Endodermal cell (in vitro differentiated cells): ENCODE results near the gene ANKRD9. TPM values are rescaled to one million over a fixed set of nuclear protein-coding genes. Genes with fewer than 3 reads are reported as not detected.

Experiments
- DNase-seq: peaks from one replicate; pipeline ENCODE4 v3.0.0-alpha.2; 2017
- H3K27ac ChIP-seq: 2 replicates; pipeline ENCODE4 v1.5.1; 2013; ENCODE audit warnings: mild to moderate bottlenecking, low read depth, low read length, moderate library complexity
- H3K27me3 ChIP-seq: 2 replicates; pipeline ENCODE4 v1.6.1; 2013; ENCODE audit warnings: mild to moderate bottlenecking, low read length, moderate library complexity; ENCODE audit not compliant: insufficient read depth, control insufficient read depth, poor library complexity, severe bottlenecking
- H3K36me3 ChIP-seq: 2 replicates; pipeline ENCODE4 v1.7.0; 2013; ENCODE audit warnings: mild to moderate bottlenecking, low read length, moderate library complexity; ENCODE audit not compliant: control insufficient read depth, insufficient read depth
- H3K4me1 ChIP-seq: one replicate; pipeline ENCODE4 v1.7.0; 2013; ENCODE audit warnings: low read length; ENCODE audit not compliant: control insufficient read depth, insufficient read depth
- H3K4me3 ChIP-seq: 2 replicates; pipeline ENCODE4 v1.5.1; 2013; ENCODE audit warnings: mild to moderate bottlenecking, low read length, moderate library complexity
- H3K9ac ChIP-seq: 2 replicates; pipeline ENCODE4 v1.6.1; 2013; ENCODE audit warnings: mild to moderate bottlenecking, low read length, moderate library complexity; ENCODE audit not compliant: poor library complexity, severe bottlenecking; ENCODE audit errors: extremely low read depth
- H3K9me3 ChIP-seq: 2 replicates; pipeline ENCODE4 v1.6.1; 2013; ENCODE audit warnings: mild to moderate bottlenecking, low read length, moderate library complexity; ENCODE audit not compliant: control insufficient read depth
- H3K27ac Mint-ChIP-seq: 2 replicates; pipeline ENCODE4 v1.8.0; 2020; ENCODE audit warnings: mixed read lengths
- H3K27me3 Mint-ChIP-seq: 2 replicates; pipeline ENCODE4 v1.8.0; 2021; ENCODE audit warnings: mild to moderate bottlenecking, mixed read lengths; ENCODE audit not compliant: insufficient read depth
- H3K36me3 Mint-ChIP-seq: 2 replicates; pipeline ENCODE4 v1.8.0; 2020; ENCODE audit warnings: low read depth, mixed read lengths
- H3K4me1 Mint-ChIP-seq: 2 replicates; pipeline ENCODE4 v1.8.0; 2020; ENCODE audit warnings: mixed read lengths
- H3K4me3 Mint-ChIP-seq: 2 replicates; pipeline ENCODE4 v1.8.0; 2020; ENCODE audit warnings: mild to moderate bottlenecking, moderate library complexity, mixed read lengths
- H3K9me3 Mint-ChIP-seq: 2 replicates; pipeline ENCODE4 v1.8.0; 2020; ENCODE audit warnings: mild to moderate bottlenecking, mixed read lengths
- CTCF ChIP-seq: fragments of 200-600 bp; sonication (generic); conservative IDR thresholded peaks from 2 replicates; pipeline ENCODE4 v1.5.0; 2021; ENCODE audit warnings: antibody characterized with exemption, mild to moderate bottlenecking
- WGBS, 2 experiments: methylation state at CpG; one replicate each; pipeline versions ENCODE4 v1.1.5 to v1.1.7; 2013; ENCODE audit warnings: missing lambda C conversion rate in 2 of 2, mixed read lengths in 1 of 2; ENCODE audit not compliant: insufficient coverage in 1 of 2, insufficient read length in 1 of 2; 5-methylcytosine and 5-hydroxymethylcytosine counted together
- microRNA-seq: library from miRNA; unstranded; fragments of <30 nt; microRNA quantifications from one replicate; pipeline ENCODE4 v1.2.0, GENCODE V29; 2020; ENCODE audit warnings: borderline microRNAs expressed
- total RNA-seq, 2 donors: library from RNA; stranded (reverse); fragmentation: NEBNext Ultra II Directional in 1 of 2; extraction: Animal tissue kit (Norgen Biotek cat#: 25700) in 1 of 2; gene quantifications; 2 replicates in 1 of 2; 3 replicates in 1 of 2; pipeline ENCODE4 v1.2.1, GENCODE V29; 2021

Gene ANKRD9
- total RNA-seq, 2 donors from 2014 or later: 32.7 to 38.9 TPM

DNA sequence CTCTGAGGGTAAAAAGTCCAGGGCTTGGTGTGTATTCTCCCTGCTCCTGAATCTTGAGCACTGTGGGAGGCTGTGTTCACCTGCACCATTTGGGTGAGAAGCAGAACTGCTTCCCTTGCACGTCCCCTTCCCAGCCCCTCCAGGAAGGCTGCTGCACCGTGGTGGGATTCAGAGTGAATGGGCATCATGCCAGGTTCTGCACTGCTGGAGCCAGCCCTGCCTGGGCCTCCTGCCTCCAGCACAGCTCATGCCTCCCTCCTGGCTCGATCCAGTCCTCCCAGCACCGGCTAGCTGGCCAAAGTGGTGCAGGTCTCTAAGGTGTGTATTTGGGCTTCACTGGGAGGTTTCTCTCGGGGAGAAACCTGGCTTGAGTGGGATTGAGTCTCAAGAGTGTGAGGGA is 54.9 kb downstream of the ANKRD9 start:
- no peak for DNase-seq
- Mint-ChIP-seq H3K9me3 (no peaks in the 10 kb centered on the region), H3K27me3 (no peaks in the 10 kb centered on the region), H3K27ac (no peak overlapping the region), H3K36me3 (peaks cover 64% of the 10 kb centered on the region), H3K4me1 (no peaks in the 10 kb centered on the region), H3K4me3 (no peak overlapping the region)
- 94 to 96% methylated on average over 3 to 5 of the region's 5 CpGs for WGBS, 2 experiments
- Histone ChIP-seq H3K36me3 (peaks cover 22% of the 10 kb centered on the region), H3K4me1 (no peaks in the 10 kb centered on the region), H3K4me3 (no peak overlapping the region), H3K27me3 (no peaks in the 10 kb centered on the region), H3K9ac (no peak overlapping the region), H3K9me3 (no peaks in the 10 kb centered on the region), H3K27ac (no peak overlapping the region)
- TF ChIP-seq CTCF: no peak

DNA sequence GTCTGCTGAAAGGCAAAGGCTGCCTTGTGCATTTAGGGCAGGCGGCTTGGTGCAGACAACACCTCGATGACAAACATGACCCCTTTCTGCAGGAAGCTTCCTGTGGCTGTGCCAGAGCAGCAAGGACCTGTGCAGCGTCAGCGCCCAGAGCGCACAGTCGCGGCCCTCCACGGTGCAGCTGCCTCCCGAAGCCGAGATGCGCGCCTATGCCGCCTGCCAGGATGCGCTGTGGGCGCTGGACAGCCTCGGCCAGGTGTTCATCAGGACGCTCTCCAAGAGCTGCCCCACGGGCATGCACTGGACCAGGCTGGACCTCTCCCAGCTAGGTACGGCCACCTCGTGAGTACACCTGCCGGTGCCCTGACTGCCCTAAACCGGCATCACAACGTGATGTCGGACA is 57.3 kb downstream of the ANKRD9 start:
- no peak for DNase-seq
- H3K9ac ChIP-seq: no peak overlapping the region
- WGBS, 2 experiments: 95 to 97% methylated on average over 16 to 24 of the region's 24 CpGs
- no peaks in the 10 kb centered on the region for H3K27me3 Mint-ChIP-seq
- H3K36me3 ChIP-seq: peaks cover 27% of the 10 kb centered on the region
- TF ChIP-seq CTCF: no peak
- H3K4me1 Mint-ChIP-seq: no peaks in the 10 kb centered on the region
- H3K9me3 ChIP-seq: no peaks in the 10 kb centered on the region
- no peaks in the 10 kb centered on the region for H3K9me3 Mint-ChIP-seq
- H3K4me3 ChIP-seq: no peak overlapping the region
- H3K27ac Mint-ChIP-seq: no peak overlapping the region
- H3K4me3 Mint-ChIP-seq: no peak overlapping the region
- no peak overlapping the region for H3K27ac ChIP-seq
- no peaks in the 10 kb centered on the region for H3K27me3 ChIP-seq
- peaks cover 55% of the 10 kb centered on the region for H3K36me3 Mint-ChIP-seq
- no peaks in the 10 kb centered on the region for H3K4me1 ChIP-seq

Small RNAs within 50 kb of the gene (microRNA-seq; reads per million reads assigned to microRNA genes)
- gene MIR4309: not detected

Other genes starting within 250 kb of the ANKRD9 start
- 100 to 1,000 TPM in 1 of 2 donors, 10 to 100 TPM in 1; 60.3 to 102 TPM for gene MOK, start 204.6 kb downstream of the ANKRD9 start, total RNA-seq
- 10 to 100 TPM; 16.5 to 19.1 TPM for gene ZNF839, start 190.0 kb downstream of the ANKRD9 start, total RNA-seq
- 10 to 100 TPM; 33.3 to 38.3 TPM for gene CINP, start 146.9 kb downstream of the ANKRD9 start, total RNA-seq
- 10 to 100 TPM; 27.7 to 28.0 TPM for gene TECPR2, start 146.8 kb downstream of the ANKRD9 start, total RNA-seq
- 10 to 100 TPM; 30.3 to 31.5 TPM for gene RCOR1, start 82.9 kb upstream of the ANKRD9 start, total RNA-seq